Eye (tissue), 1 donor: ENCODE data around the gene ZSWIM5.
"Not testable (repeated sequence)": the region's sequence is repeated elsewhere in the genome, so short reads cannot be mapped to it uniquely, and the experiment has no call there.

Experiments used
- DNase-seq: peaks from one replicate; pipeline ENCODE4 v3.0.0-alpha.2; 2015

ZSWIM5 gene

GRCh38 chr1:45016767-45017166, 189.6 kb downstream of the ZSWIM5 start:
- DNase-seq: no peak

- no peak for DNase-seq
These were observed 190.2 kb downstream of the ZSWIM5 start for GRCh38 chr1:45016090-45016697.

- DNase-seq: no peak
These were observed 190.7 kb downstream of the ZSWIM5 start for GRCh38 chr1:45015683-45016082.

GRCh38 chr1:45014321-45015028, 191.9 kb downstream of the ZSWIM5 start:
- DNase-seq: peak; percentile 93

- DNase-seq: no peak
These were observed 192.7 kb downstream of the ZSWIM5 start for GRCh38 chr1:45013551-45014209.

- peak; percentile 63 for DNase-seq
These were observed 193.6 kb downstream of the ZSWIM5 start for GRCh38 chr1:45012639-45013278.

GRCh38 chr1:45011837-45012638, 194.4 kb downstream of the ZSWIM5 start, which contains the start of gene UROD:
Gene UROD (plus strand): TSS chr1:45012254. CDS start chr1:45012266, 12 bp downstream.
- peak; percentile 97 for DNase-seq

- DNase-seq: peak; percentile 91
These were observed 195.3 kb downstream of the ZSWIM5 start, which contains the start of gene HECTD3 for GRCh38 chr1:45010855-45011811. Gene HECTD3 (minus strand): TSS chr1:45011324. CDS start chr1:45011257, 67 bp downstream.

- DNase-seq: peak; percentile 35
These were observed 196.2 kb downstream of the ZSWIM5 start for GRCh38 chr1:45009956-45010854.

- DNase-seq: no peak
These were observed 197.0 kb downstream of the ZSWIM5 start for GRCh38 chr1:45009296-45009865.

- DNase-seq: no peak
These were observed 197.9 kb downstream of the ZSWIM5 start for GRCh38 chr1:45008516-45008915.

GRCh38 chr1:45008076-45008475, 198.3 kb downstream of the ZSWIM5 start:
- DNase-seq: no peak

- DNase-seq: no peak
These were observed 199.1 kb downstream of the ZSWIM5 start for GRCh38 chr1:45007311-45007710.

GRCh38 chr1:45005761-45006160, 200.6 kb downstream of the ZSWIM5 start:
- no peak for DNase-seq

GRCh38 chr1:45004281-45004920, 202.0 kb downstream of the ZSWIM5 start:
- no peak for DNase-seq

- DNase-seq: no peak
These were observed 202.7 kb downstream of the ZSWIM5 start for GRCh38 chr1:45003741-45004140.

GRCh38 chr1:45002650-45003645, 203.5 kb downstream of the ZSWIM5 start:
- no peak for DNase-seq

- DNase-seq: not testable (repeated sequence)
These were observed 204.8 kb downstream of the ZSWIM5 start for GRCh38 chr1:45001576-45001975.
